ENCODE results near the gene NR2F1.

DNA sequence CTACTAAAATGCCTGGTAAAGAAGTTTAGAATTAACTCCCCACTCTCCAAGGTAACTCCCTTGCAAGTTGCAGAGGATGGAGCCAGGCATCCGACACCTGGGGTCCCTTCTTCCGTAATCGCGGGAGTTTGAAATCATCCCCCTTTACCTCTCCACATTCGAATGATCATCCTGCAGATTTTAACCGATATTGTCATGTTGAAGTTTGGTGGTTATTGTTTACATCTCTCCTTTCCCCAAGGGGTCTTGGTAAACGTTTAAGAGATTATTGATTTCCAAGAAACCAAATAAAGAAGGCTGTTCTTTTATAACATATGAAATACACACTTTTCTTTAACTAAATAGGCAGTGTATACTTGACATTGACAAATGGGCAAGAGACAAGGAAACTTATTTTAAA, 26.7 kb downstream of the NR2F1 start:
- TF ChIP-seq EZH2 (IDR thresholded peaks at IDR 0.05), result no peak
- TF ChIP-seq POLR2AphosphoS5 (IDR thresholded peaks at IDR 0.05; ENCODE audit: borderline replicate concordance, low read depth, low read length), result no peak
- no peak for TF ChIP-seq FOXP2 (optimal IDR thresholded peaks at IDR 0.05; ENCODE audit: control extremely low read depth, extremely low read length, insufficient read depth)
